Measurements from ENCODE around the gene BYSL.

The BYSL gene

GRCh38 chr6:41934278-41935192, 13.2 kb downstream of the BYSL start:
- no peak for TF ChIP-seq GATA3 (IDR thresholded peaks at IDR 0.05; ENCODE audit: low read depth, low read length)
- TF ChIP-seq GATA2 (IDR thresholded peaks at IDR 0.05; ENCODE audit: low read depth, low read length) = no peak

- TF ChIP-seq GATA2 (IDR thresholded peaks at IDR 0.05; ENCODE audit: low read depth, low read length) = no peak
- no peak for TF ChIP-seq GATA3 (IDR thresholded peaks at IDR 0.05; ENCODE audit: low read depth, low read length)
Measured at GRCh38 chr6:41935193-41935574, 13.9 kb downstream of the BYSL start.

DNA sequence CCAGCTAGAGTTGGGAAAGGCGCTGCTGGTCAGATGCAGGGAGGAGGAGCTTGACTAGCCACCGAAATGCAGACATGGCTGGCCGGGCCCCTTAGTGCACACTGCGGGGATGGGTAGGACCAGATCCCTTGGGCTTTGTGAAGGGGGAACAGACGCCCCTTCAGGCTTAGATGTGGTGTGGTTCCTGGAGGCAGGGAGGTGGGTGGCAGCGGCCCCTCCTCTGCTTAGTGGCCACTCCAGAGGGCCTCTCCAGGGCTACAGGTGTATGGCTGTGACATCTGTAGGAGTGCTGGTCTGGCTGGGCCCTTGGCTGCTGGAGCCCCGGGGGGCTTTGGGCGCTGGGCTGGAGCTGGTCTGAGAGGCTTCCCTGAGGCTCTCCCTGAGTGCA, 14.4 kb downstream of the BYSL start:
- no peak for TF ChIP-seq GATA3 (IDR thresholded peaks at IDR 0.05; ENCODE audit: low read depth, low read length)
- no peak for TF ChIP-seq GATA2 (IDR thresholded peaks at IDR 0.05; ENCODE audit: low read depth, low read length)

DNA sequence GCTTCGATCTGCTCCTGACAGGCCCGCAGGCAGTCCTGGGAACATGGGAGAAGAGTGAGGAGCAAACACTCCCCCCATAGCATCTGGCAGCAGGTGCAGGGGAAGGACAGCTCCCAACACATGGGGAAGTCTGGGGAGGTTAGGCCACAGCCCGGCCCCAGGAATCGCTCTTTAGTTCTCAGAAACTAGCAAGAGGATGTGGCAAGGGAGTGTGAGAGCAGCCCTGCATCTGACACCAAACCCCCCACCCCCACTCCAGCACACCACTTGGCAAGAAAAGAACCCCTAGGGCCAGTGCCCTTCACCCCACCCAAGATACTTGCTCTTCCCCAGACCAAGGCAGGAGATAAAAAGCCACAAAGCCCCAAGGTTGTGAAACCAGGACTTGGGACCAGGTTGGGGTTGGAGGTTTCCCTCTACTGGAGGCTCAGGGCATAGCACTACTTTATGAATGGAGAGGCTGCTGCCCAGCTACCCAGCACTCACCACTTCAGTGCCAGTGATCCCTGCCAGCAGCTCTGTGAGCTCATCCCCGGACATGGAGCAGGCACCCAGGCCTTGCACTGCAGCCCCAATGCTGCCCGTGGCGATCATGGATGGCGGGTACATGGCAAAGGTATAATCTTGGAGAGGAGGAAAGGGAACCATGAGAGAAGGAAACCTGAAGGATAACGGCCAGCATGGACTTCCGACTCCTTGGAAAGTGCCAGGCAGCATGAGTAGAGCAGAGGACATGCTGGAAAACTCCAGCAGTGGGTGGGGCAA, 15.0 kb downstream of the BYSL start:
- TF ChIP-seq GATA2 (IDR thresholded peaks at IDR 0.05; ENCODE audit: low read depth, low read length) = no peak
- no peak for TF ChIP-seq GATA3 (IDR thresholded peaks at IDR 0.05; ENCODE audit: low read depth, low read length)

DNA sequence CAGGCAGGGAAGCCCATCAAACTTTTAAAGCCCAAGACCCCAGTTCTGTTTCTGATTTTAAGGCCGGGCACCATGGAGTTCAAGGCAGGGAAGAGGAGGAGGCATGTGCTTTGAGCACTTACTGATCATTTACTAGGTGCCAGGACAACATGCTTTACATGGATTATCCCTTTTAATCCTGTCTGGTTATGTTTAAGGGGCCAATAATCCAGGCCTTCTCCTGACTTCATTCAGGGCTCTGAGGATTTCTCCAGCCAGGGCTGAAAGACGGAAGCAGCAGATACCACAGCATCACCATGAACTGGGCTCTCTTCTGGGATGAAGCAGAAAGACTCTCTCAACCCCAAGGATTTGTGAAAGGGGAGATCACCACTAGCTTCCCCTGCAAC, 16.2 kb downstream of the BYSL start:
- TF ChIP-seq GATA2 (IDR thresholded peaks at IDR 0.05; ENCODE audit: low read depth, low read length) = no peak
- TF ChIP-seq GATA3 (IDR thresholded peaks at IDR 0.05; ENCODE audit: low read depth, low read length) = no peak

GRCh38 chr6:41937861-41938574, 16.7 kb downstream of the BYSL start:
- TF ChIP-seq GATA3 (IDR thresholded peaks at IDR 0.05; ENCODE audit: low read depth, low read length) (no peak), GATA2 (IDR thresholded peaks at IDR 0.05; ENCODE audit: low read depth, low read length) (no peak)

GRCh38 chr6:41938590-41939175, 17.4 kb downstream of the BYSL start:
- no peak for TF ChIP-seq GATA3 (IDR thresholded peaks at IDR 0.05; ENCODE audit: low read depth, low read length)
- TF ChIP-seq GATA2 (IDR thresholded peaks at IDR 0.05; ENCODE audit: low read depth, low read length) = no peak

DNA sequence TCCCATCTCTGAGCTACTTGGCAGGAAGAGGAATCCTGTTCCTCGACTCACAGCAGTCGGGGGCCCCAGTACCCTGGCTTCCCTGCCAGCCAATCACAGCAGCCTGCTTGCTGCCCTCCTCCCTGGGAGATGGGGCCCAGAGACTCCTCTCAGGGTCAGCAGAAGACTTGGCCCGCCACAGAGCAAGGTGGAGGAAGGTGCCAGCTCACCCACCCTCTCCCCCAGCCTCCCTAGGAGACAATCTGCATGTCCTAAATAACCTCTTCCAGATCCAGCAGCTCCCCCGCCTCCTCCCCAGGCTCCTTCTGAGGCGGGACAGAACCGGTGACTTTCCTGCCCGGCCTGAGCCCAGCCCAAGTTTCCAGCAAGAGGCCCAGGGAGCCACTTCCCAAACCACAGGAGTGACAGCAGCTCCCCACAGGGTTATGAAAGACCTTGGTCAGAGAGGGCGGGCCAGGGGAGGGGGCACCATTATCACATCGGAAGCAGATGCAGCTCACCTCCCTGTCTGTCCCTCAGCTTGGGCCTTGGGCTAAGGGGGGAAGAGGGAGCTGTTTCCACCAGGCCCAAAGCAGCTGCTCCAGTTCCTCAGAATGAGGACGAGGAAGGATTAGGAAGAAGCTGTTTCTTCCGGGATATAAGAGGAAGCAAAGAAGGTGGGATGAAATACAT, 18.0 kb downstream of the BYSL start:
- TF ChIP-seq GATA2 (IDR thresholded peaks at IDR 0.05; ENCODE audit: low read depth, low read length) (no peak), GATA3 (IDR thresholded peaks at IDR 0.05; ENCODE audit: low read depth, low read length) (no peak)

GRCh38 chr6:41939848-41940758, 18.8 kb downstream of the BYSL start:
- TF ChIP-seq GATA3 (IDR thresholded peaks at IDR 0.05; ENCODE audit: low read depth, low read length) = no peak
- TF ChIP-seq GATA2 (IDR thresholded peaks at IDR 0.05; ENCODE audit: low read depth, low read length) = no peak

DNA sequence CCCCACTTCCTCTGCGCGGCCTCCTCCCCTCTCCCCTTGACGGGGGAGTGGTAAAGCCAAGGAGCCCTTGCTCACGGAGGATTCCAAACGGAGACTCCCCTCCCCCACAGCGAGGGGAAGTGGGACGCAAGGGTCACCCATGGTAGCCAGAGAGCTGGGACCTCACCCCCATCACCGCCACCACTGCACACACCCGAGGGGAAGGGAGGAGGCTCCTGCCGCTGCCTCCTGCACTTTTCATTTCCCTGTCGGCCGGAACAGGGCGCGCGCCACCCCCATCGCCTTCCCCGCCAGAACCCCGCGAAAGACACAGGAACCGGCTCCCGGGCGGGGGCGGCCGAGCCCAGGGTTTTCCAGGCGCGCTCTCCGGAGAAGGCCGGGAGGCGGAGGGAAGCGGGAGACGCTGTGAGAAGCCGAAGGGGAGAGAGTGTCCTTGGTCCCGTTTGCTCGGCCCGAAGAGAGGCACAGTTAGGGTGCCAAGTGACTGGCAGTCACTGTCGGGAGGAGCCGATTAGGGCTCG, 19.5 kb downstream of the BYSL start:
- TF ChIP-seq GATA3 (IDR thresholded peaks at IDR 0.05; ENCODE audit: low read depth, low read length) = no peak
- no peak for TF ChIP-seq GATA2 (IDR thresholded peaks at IDR 0.05; ENCODE audit: low read depth, low read length)

DNA sequence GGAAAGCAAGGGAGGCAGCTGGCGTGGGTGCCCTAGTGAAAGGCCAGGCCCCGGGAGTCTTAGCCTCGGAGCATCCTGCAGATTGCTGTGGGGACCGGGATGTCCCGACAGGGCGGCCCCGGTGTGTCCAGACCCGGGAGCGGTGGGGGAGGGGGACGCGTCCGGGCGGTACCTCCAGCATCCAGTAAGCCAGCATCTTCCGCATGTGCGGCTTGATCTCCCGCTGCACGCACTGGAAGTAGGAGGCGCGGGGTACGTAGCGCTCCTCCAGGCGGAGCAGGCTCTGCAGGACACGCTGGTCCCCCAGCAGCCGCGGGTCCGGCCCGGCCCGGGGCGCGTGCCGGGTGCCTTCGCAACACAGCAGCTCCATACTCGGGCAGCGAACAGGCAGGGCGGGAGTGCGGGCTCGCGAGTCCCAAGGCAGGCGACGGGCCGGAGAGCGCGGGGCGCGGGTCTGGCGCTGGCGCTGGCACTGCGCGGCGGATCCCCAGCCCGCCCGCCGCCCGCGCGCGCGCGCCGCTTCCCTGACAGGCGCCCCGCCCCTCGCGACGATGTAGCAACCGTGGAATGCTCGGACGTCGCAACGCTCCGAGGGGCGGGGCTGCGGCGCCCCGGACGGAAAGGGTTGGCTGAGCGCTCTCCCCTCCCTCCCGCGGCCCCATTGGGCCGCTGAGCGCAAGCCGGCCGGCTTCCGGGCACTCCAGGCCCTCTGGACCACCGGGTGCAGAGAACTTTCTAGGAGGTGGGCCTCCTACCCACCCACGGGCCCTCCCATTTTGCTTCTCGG, 20.2 kb downstream of the BYSL start, which contains the start of gene CCND3:
CCND3 (minus strand) TSS at position 529 of the 787 bp plus-strand sequence; CDS start at position 370, 159 bp downstream.
- no peak for TF ChIP-seq GATA2 (IDR thresholded peaks at IDR 0.05; ENCODE audit: low read depth, low read length)
- TF ChIP-seq GATA3 (IDR thresholded peaks at IDR 0.05; ENCODE audit: low read depth, low read length) = no peak
